HFF-Myc (cell line): ENCODE results near the gene UBTD2.
"Not testable (repeated sequence)": the region's sequence is repeated elsewhere in the genome, so short reads cannot be mapped to it uniquely, and the experiment has no call there.

Experiments
- DNase-seq: peaks from one replicate; pipeline ENCODE4 v3.0.0-alpha.2; 2011; ENCODE audit warnings: low read depth; ENCODE audit errors: extremely low read depth
- H3K4me3 ChIP-seq: replicated peaks from 2 replicates; pipeline ENCODE4 v1.5.1; 2011; ENCODE audit warnings: low read depth, mild to moderate bottlenecking, control low read depth, low read length
- TF ChIP-seq, protein P1 (sequence below): IDR thresholded peaks from 2 replicates; pipeline ENCODE4 v1.5.1; 2012; ENCODE audit warnings: mild to moderate bottlenecking, low read depth, low read length, control low read depth; ENCODE audit errors: missing control alignments

UBTD2 gene

GRCh38 chr5:172219296-172219695 is 64.3 kb downstream of the UBTD2 start:
- no peak for DNase-seq
- TF ChIP-seq, protein P1, sequence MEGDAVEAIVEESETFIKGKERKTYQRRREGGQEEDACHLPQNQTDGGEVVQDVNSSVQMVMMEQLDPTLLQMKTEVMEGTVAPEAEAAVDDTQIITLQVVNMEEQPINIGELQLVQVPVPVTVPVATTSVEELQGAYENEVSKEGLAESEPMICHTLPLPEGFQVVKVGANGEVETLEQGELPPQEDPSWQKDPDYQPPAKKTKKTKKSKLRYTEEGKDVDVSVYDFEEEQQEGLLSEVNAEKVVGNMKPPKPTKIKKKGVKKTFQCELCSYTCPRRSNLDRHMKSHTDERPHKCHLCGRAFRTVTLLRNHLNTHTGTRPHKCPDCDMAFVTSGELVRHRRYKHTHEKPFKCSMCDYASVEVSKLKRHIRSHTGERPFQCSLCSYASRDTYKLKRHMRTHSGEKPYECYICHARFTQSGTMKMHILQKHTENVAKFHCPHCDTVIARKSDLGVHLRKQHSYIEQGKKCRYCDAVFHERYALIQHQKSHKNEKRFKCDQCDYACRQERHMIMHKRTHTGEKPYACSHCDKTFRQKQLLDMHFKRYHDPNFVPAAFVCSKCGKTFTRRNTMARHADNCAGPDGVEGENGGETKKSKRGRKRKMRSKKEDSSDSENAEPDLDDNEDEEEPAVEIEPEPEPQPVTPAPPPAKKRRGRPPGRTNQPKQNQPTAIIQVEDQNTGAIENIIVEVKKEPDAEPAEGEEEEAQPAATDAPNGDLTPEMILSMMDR: no peak
- no peak overlapping the region for H3K4me3 ChIP-seq

GRCh38 chr5:172216345-172216744 is 67.2 kb downstream of the UBTD2 start:
- no peak for DNase-seq
- TF ChIP-seq, protein P1: no peak
- no peak overlapping the region for H3K4me3 ChIP-seq

DNA sequence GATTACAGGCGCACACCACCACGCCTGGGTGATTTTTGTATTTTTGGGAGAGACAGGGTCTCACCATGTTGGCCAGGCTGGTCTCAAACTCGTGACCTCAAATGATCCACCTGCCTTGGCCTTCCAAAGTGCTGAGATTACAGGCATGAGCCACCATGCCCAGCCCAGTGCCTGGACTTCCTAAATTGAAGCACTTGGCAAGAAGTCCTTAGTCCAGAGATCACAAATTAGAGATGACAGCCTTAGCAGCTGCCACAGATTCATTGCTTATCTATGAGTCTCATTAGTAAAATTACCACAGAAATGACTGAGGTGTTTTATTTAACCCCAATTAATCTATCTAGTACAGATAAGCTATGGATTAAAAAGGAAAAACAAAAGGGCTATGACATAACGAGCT is 70.4 kb downstream of the UBTD2 start:
- TF ChIP-seq, protein P1: no peak
- DNase-seq: no peak
- no peak overlapping the region for H3K4me3 ChIP-seq

DNA sequence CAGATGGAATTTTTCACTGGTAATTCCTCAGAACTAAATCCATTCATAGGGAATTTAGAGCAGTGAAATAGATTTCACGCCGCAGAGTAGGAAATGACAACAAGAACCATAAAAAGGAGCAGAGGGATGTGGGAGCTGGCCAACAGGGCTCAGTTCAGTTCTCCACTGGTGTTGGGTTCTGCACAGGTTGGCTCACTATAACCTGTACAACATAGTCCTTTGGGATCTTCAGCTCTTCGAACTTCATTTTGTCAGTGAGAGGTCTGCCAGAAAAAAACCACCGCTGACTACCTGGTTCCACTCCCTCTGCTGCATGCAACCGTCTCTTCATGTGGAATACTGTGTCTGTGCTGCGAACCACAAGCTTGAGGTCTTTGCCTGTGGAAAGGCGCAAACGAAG is 71.9 kb downstream of the UBTD2 start:
- no peak for DNase-seq
- H3K4me3 ChIP-seq: no peak overlapping the region
- TF ChIP-seq, protein P1: no peak

- no peak overlapping the region for H3K4me3 ChIP-seq
- TF ChIP-seq, protein P1: no peak
- DNase-seq: no peak
Observed at GRCh38 chr5:172209714-172210113, 73.8 kb downstream of the UBTD2 start.

GRCh38 chr5:172207511-172207910 is 76.1 kb downstream of the UBTD2 start:
- no peak overlapping the region for H3K4me3 ChIP-seq
- TF ChIP-seq, protein P1: no peak
- DNase-seq: no peak

DNA sequence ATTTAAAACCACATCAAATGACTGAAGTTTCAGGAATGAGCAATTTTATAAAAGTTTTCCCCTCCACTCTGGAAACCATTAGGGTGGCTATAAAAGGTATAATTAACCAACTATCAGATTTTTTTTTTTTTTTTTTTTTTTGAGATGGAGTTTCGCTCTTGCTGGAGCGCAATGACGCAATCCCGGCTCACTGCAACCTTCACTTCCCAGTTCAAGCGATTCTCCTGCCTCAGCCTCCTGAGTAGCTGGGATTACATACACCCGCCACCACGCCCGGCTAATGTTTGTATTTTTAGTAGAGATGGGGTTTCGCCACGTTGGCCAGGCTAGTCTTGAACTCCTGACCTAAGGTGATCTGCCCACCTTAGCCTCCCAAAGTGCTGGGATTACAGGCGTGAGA is 77.6 kb downstream of the UBTD2 start:
- not testable (repeated sequence) for H3K4me3 ChIP-seq, DNase-seq
